GM18907 (cell line): ENCODE data around the gene BMS1.
"Not testable (repeated sequence)": the region's sequence is repeated elsewhere in the genome, so short reads cannot be mapped to it uniquely, and the experiment has no call there.

Experiments used
- ATAC-seq: cut with Tn5 transposase; IDR thresholded peaks from one replicate; pipeline ENCODE4 v1.9.1; 2021; ENCODE audit warnings: mild to moderate bottlenecking, moderate library complexity; ENCODE audit not compliant: unreplicated experiment

The BMS1 gene, protein sequence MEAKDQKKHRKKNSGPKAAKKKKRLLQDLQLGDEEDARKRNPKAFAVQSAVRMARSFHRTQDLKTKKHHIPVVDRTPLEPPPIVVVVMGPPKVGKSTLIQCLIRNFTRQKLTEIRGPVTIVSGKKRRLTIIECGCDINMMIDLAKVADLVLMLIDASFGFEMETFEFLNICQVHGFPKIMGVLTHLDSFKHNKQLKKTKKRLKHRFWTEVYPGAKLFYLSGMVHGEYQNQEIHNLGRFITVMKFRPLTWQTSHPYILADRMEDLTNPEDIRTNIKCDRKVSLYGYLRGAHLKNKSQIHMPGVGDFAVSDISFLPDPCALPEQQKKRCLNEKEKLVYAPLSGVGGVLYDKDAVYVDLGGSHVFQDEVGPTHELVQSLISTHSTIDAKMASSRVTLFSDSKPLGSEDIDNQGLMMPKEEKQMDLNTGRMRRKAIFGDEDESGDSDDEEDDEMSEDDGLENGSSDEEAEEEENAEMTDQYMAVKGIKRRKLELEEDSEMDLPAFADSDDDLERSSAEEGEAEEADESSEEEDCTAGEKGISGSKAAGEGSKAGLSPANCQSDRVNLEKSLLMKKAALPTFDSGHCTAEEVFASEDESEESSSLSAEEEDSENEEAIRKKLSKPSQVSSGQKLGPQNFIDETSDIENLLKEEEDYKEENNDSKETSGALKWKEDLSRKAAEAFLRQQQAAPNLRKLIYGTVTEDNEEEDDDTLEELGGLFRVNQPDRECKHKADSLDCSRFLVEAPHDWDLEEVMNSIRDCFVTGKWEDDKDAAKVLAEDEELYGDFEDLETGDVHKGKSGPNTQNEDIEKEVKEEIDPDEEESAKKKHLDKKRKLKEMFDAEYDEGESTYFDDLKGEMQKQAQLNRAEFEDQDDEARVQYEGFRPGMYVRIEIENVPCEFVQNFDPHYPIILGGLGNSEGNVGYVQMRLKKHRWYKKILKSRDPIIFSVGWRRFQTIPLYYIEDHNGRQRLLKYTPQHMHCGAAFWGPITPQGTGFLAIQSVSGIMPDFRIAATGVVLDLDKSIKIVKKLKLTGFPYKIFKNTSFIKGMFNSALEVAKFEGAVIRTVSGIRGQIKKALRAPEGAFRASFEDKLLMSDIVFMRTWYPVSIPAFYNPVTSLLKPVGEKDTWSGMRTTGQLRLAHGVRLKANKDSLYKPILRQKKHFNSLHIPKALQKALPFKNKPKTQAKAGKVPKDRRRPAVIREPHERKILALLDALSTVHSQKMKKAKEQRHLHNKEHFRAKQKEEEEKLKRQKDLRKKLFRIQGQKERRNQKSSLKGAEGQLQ

DNA sequence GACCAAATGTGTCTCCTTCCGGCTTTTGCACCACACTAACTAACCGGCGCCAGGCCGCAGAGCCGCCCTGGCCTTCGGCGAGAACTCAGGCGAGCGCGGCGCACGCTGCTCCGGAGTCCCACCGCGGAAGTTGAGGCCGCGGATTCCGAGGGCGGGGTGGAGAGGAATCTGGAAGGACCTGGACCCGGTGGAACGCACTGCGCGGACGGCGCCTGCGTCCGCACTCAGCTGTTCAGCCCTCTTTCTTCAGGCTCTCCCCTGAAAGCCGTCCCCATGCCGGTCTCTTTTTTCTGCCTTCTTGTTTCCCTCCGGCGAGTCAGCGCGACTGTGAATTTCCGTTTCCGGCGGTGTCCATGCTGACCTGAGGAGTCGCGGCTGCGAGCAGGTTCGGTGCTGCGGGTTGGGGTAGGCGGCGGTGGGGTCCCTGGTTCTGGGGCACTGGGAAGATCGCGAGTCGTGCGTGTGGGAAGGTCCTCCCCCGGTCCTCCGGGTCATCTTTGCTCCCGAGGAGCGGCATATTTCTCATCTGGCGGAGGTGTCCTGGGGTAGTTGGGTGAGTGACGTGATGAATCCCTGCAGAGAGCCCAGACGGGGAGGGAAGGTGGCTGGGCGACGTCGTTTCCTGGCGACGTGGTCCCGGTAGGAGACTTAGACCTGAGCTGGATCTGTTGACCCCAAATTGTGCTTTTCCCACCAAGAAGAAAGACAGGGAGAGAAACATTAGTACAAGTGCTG lies at the start of gene BMS1:
Gene BMS1, plus strand, starts transcription at position 350 of the 735 bp plus-strand sequence. CDS start 1,600 bp downstream, outside the sequence.
- ATAC-seq, result peak; percentile 98

DNA sequence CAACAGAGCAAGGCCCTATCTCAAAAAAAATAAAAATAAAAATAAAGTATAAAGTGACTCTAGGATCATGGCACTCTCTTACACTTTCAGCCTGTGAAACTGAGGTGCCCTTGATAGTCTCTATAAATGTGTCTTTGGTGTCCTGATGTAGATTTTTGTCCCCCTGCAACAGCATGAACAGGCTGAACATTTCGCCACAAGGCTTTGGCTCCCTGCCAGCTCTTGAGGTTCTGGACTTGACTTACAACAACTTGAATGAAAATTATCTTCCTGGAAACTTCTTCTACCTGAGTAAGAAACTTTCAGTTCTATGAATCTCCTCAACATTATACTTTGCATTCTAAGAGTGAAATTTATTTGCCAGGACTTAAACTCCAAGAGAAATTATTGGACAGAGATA lies 48.1 kb upstream of the BMS1 start:
- no peak for ATAC-seq

DNA sequence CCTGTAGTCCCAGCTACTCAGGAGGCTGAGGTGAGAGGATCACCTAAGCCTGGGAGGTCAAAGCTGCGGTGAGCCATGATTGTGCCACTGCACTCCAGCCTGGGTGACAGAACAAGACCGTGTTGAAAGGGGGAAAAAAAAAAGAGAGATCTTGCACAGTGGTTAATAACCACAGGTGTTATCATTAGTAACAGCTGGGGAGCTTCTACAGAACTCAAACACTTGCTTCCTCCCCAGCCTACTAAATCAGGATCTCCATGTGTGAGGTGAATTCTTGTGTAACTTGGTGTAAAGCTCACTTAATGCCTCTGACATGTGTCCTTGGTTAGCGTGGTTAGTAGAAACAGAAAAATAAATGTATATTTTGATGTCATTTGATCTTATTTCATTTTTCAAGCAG lies 43.9 kb upstream of the BMS1 start:
- ATAC-seq, result no peak

DNA sequence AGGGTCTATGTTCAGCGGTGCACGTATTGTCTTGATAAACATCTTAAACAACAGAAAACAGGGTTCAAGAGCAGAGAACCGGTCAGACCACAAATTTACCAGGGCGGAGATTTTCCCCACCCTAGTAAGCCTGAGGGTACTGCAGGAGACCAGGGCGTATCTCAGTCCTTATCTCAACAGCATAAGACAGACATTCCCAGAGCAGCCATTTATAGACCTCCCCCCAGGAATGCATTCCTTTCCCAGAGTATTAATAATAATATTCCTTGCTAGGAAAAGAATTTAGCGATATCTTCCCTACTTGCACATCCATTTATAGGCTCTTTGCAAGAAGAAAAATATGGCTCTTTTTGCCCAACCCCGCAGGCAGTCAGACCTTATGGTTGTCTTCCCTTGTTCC lies 41.1 kb upstream of the BMS1 start:
- ATAC-seq, result not testable (repeated sequence)

DNA sequence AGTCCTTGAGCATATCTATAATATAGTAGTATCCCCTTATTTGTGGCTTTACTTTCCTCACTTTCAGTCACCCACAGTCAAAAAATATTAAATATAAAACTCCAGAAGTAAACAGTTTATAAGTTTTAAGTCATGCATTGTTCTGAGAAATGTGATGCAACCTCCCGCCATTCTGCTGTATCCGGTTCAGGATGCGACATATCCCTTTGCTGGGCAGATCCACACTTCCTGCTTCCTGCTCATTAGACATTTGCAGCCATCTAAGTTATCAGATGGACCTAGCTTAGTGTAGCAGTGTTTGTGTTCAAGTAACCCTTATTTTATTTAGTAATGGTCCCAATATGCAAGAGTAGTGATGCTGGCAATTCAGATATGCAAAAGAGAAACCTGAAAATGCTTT lies 38.9 kb upstream of the BMS1 start:
- no peak for ATAC-seq

DNA sequence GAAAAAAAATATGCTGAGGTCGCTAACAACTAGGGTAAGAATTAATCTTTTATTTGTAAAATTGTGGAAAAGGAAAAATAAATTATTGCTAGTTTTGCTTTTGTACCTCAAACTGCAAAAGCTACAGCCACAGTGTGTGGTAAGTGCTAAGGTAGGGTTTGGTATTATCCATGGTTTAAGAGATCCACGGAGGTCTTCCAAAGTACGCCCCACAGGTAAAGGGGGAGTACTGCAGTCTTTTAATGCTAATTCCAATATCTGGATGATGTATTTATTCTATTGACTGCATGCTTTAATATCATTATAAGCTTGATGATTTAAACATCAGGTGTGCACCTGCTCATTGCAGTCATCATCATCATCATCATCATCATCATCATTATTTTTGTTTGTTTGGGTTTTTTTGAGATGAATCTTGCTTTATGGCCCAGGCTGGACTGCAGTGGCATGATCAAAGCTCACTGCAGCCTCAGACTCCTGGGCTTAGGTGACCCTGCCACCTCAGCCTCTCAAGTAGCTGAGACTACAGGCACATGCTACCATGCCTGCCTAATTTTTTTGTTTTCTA lies 38.4 kb upstream of the BMS1 start:
- no peak for ATAC-seq

DNA sequence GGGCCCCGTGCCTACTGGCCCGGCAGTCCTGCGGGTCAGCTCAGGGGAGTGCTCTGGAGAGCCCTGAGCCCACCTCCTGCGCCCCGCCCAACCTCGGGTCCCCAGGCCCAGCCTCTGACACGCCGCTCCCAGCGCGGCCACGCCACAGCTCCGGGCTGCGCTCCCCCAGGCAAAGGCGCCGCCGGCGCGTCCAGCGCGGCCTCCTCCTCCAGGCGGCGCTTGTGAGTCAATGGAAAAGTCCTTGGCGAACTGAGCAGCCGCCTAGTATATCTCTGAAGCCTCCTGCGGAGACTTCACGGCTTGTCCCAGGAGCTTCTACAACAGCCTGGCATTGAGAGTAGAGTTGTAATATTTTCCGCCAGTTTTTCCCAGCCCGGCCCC lies 29.5 kb upstream of the BMS1 start:
- ATAC-seq, result peak; percentile 65

DNA sequence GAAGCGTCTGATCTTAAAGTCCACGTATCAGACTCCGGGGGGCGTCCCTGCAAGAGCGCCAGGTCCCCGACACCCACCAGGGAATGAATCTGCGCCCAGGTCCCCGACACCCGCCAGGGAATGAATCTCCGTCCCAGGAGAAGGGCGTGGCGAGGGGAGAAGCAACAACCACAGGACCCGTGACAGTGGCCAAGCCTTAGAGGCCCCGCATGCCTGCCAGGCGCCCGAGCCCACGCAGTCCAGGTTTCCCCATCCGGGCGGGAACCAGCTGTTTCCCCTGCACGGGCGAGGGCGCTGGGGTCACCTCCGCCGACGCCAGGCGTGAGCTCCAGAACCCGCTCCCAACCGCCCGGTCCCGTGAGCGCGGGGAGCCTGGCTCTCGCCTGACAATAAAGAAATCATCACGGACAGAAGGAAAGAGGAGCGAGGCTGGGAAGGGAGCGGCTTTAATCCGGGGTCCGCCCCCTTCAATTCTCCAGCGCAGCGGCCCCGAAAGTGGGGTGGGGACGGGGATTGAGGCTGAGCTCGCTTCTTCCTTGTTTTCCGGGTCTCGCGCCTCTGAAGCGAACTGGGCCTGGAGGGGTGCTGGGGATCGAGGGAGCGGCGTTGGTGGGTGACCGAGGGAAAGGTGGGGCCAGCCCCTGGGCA lies 29.0 kb upstream of the BMS1 start:
- ATAC-seq, result no peak

DNA sequence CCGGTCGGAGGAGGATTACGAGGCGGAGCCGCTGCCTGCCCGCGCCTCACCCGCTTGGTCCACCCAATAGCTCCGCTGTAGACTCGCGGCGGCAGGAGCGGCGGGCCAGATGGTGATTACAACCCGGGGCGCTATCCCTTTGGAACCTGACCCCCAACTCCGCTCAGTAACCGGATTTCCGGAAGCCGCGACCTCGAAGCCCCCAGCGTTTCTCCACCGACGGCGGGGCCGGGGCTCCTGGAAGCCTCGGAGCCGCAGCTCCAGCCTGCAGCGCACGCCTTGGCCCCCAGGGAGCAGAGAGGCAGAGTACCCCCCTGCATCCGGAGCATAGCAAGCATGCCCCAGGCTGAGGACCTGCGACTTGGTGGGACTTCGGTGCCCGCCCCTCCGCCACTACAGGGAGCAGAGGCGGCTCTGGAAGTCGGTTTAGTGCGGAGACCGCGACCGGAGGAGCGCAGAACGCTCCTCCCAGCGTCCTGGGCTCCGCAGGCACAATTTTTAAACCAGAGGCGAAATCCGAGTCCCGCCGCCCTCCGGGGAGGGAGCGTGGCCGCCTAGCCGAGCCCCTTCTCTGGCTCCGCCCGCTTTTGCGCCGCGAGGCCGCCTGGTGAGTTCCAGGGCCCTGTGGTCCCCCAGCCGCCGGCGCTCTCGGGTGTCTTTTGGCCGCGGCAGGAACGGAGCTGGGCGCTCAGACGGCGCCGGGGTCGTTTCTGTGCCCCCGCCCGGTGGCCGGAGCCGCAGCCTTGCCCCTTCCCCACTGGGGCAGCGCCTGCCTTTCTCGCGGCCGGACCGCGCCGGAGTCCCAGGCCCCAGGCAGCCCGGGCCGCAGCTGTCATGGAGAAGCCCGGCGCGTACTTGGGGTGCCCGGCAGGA lies 28.2 kb upstream of the BMS1 start:
- no peak for ATAC-seq

DNA sequence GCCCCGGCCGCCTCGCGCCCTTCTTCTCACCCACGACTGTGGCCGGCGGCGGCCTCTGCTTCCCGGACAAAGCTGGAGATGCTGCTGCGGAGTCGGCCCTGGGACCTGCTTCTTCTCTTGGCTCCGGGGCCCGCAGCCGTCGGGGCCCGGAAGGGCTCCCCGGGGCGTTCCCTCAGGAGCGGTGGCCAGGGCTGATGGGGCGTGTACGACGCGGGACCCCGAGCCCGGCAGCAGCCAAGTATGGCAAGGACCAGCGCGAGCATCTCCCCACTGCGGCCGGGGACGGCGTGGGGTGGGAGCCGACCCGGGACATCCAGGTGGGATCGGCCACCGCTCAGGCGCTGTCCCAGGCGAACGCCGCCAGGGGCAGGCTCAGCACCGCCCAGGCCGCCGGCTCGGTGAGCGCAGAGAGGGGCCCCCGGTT lies 27.6 kb upstream of the BMS1 start:
- ATAC-seq, result no peak

DNA sequence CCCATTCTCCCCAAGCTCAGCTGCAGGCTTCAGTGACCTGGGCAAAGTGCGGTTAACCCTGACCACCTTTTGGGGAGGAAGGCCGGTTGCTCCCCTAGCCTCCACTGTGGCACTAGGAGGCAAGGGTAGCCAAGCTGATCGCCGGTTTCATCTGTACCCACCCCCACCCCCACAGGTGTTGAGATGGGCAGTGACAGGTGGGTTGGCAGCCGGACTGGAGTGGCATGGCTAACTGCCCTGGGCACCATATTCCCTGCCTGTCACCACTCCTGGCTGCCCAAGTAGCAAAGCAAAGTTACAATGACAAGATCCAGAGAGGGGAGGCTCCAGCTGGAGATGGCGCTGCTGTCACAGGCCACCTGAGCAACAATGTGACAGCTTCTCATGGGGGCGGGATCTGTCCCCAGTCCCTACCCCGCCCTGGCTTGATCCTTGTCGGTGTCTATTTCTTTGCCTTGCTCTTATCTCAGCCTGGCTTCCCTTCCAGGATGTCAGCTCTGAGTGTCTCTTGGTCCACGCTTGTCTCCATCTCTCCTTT lies 27.0 kb upstream of the BMS1 start:
- ATAC-seq, result no peak

DNA sequence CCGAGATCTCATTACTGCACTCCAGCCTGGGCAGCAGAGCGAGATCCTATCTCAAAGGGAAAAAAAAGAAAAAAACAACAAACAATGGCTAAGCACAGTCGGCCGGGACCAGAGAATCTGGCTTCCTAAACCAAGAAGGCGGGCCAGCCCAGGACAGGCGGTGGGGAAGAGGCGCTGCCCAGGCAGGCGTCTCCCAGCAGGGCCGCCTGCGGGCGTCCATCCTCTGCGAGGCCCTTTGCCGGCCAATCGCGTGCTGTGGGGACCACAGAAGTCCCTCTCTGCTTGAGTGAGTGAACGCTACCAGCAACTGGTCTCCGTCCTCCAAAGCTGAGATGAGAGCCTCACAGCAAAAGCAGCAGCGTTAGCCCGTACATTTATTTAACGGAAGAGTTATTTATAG lies 14.7 kb upstream of the BMS1 start:
- no peak for ATAC-seq

DNA sequence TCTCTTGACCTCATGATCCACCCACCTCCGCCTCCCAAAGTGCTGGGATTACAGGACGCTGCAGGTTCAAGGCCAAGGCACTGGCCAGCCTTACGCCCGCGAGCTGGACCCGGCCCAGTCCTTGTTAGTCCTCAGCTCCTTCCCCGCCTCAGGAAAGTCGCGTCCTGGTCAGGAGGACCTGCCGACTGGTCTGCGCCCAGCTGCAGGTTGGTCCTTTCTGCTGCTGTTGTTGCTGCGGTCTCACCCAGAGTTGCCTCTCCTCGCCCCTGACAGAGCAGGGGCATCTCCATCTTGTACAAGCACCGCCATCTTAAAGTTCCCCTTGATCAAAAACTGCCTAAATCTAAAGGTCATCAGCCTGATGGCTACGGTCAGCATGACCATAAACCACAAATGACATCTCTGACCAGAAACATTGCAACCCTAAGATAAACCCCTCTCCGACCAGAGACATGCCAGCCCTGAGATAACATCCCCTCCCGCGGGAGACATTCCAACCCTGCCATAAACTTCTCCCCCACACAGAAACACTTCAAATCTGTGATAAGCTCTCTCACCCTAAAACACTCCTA lies 13.9 kb upstream of the BMS1 start:
- no peak for ATAC-seq

DNA sequence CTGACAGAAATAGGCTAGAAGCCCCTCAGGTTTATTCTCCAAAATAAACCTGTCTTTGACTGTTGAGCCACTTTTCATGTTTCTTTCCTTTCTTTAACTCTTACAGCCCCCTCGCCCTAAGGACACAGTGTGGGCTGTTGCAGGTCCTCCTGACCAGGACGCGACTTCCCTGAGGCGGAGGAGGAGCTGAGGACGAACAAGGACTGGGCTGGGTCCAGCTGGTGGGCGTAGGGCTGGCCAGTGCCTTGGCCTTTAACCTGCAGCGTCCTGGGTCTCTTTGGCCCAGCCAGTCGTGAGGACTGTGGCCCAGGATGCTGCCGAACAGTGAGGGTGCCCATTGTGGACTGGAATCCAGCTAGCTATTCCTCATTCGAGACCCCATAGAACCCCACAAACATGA lies 13.4 kb upstream of the BMS1 start:
- ATAC-seq, result no peak

DNA sequence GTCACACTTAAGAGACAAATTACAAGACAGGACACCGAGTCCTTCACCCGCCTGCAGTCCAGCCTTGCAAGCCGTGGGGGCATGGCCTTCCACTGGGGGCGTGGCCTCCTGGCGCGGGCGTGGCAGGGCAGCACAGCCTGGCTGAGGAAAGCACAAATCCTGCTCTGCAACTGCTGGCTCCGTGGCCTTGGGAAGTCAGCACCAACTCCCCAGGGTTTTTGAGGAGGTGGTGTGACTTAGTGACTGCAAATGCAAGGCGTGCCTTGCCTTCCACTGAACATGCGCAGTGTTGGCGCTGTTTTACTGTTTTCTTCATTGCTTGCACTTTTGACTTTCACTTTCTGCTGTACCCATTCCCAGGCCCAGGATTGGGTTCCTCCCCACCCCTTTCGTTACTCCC lies 12.9 kb upstream of the BMS1 start:
- ATAC-seq, result no peak

DNA sequence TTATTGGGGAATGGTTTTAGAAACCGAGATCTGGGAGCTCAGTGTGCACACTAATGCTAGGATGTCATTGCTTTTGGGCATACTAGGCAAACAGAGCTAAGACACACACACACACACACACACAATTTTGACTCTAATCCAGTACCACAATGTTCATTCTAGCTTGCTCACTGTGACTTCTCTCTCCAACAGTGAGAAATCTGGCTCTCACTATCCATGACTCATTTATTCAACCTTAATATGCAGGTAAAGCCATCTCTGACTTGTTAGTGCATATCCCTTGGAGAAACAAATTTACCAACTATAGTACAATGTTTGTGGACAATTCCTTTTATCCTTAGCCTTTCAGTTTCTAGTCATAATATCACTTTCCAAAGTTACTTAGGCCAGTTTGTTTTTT lies 5.9 kb upstream of the BMS1 start:
- no peak for ATAC-seq

DNA sequence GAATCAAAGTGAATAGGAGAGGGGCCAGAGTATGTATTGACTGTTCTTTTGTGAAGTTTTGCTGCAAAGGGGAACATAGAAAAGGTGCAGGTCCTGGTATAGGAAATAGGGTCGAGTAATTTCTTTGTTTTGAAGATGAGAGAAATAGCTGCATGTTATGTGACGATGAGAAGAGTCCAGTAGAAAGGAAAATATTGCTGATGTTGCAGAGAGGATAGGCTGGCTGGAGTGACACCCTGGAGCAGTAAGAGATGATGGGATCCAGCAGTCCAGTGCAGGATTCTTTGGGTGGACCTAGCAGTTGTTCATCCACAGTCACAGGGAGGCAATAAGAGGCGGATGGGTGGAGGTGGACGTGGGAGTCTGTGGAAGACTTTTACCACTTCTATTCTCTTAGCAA lies 2.1 kb upstream of the BMS1 start:
- no peak for ATAC-seq

DNA sequence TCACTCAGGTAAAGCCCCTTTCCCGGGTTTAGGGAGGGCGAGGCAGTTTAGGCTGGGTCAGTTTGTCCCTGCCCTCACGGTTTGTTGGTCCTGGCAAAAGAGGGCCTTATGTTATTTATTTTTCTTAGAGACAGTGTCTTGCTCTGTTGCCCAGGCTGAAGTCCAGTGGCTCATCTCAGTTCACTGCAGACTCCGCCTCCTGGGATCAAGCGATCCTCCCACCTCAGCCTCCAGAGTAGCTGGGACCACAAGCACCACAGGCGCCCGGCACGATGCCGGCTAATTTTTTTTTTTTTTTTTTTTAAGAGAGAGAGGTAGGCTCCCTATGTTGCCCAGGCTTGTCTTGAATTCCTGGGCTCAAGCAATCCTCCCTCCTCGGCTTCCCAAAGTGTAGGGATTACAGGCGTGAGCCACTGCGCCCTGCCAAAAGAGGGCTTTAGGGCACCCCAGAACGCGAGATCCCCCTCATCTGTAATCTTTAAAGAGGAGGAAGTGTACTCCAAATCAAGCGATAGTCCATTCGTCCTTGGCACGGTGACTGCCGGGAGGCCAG lies 626 bp upstream of the BMS1 start:
- ATAC-seq, result peak; percentile 7
